ENCODE data around the gene RHOBTB3. TPM values are rescaled to one million over a fixed set of nuclear protein-coding genes. Genes with fewer than 3 reads are reported as not detected.

The RHOBTB3 gene
- total RNA-seq, 3 donors from 2014 or later: 82.8 to 205 (median 109) TPM

- intact Hi-C loops (cut with DNase I; ENCODE audit: low total_unique reads): loop anchor here (5.0 kb wide), 1 partner anchor 64 kb away; no protein-coding TSS in a partner anchor
- no peak for TF ChIP-seq POLR2A (IDR thresholded peaks at IDR 0.05)
- TF ChIP-seq POLR2AphosphoS5 (IDR thresholded peaks at IDR 0.05): no peak
- no peak for TF ChIP-seq CTCF (IDR thresholded peaks at IDR 0.05)
- H3K4me1 ChIP-seq: no peaks in the 10 kb centered on the region
- no peaks in the 10 kb centered on the region for H3K36me3 ChIP-seq
- no peak overlapping the region for H3K27ac ChIP-seq
- no peak for DNase-seq (ENCODE audit: low spot score in 2 of 2)
- no peak overlapping the region for H3K4me3 ChIP-seq
- no peaks in the 10 kb centered on the region for H3K27me3 ChIP-seq
- H3K9me3 ChIP-seq: no peaks in the 10 kb centered on the region
These were observed 52.5 kb downstream of the RHOBTB3 start for GRCh38 chr5:95783661-95784060.

DNA sequence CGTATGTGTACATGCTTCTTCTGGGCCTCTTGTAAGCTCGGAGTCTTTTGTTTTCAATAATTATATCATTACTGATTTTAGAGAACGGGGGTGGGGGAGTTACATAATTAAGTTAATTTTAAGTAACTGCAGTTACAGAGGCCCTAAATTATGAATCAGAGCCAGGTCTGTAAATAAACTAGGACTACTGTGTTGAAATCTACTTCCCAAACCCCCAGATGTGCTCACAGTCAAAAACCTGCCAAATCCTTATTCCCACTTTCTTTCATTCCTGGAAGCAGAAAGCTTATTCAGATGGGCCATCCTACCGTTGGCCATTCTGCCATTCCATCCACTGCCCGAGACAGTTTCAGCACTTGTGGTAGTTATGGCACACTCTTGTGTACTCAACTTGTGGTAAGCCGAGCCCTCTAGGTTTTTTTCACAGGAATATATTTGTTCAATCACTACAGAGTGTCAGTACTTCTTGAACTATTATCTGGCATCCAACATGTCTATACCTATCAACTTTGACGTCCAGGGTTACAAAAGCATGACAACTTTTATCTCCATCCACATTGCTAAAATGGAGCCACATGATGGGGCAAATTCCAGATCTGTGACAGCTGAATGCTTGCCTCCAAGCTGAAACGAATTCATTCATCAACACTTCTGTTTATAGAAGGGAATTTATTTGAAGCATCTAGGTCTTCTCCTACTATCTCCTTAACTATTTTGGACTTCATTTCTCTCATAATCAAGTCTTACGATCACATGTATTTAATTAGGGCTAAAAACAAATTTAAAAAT is 53.6 kb downstream of the RHOBTB3 start:
- Histone ChIP-seq H3K9me3 (no peaks in the 10 kb centered on the region), H3K27ac (no peak overlapping the region), H3K27me3 (no peaks in the 10 kb centered on the region), H3K36me3 (no peaks in the 10 kb centered on the region), H3K4me1 (no peaks in the 10 kb centered on the region), H3K4me3 (no peak overlapping the region)
- intact Hi-C loops (cut with DNase I; ENCODE audit: low total_unique reads): loop anchor here (5.0 kb wide), 1 partner anchor 63 kb away; no protein-coding TSS in a partner anchor
- no peak for TF ChIP-seq CTCF (IDR thresholded peaks at IDR 0.05)
- TF ChIP-seq POLR2A (IDR thresholded peaks at IDR 0.05): no peak
- TF ChIP-seq POLR2AphosphoS5 (IDR thresholded peaks at IDR 0.05): no peak
- no peak for DNase-seq (ENCODE audit: low spot score in 2 of 2)

DNA sequence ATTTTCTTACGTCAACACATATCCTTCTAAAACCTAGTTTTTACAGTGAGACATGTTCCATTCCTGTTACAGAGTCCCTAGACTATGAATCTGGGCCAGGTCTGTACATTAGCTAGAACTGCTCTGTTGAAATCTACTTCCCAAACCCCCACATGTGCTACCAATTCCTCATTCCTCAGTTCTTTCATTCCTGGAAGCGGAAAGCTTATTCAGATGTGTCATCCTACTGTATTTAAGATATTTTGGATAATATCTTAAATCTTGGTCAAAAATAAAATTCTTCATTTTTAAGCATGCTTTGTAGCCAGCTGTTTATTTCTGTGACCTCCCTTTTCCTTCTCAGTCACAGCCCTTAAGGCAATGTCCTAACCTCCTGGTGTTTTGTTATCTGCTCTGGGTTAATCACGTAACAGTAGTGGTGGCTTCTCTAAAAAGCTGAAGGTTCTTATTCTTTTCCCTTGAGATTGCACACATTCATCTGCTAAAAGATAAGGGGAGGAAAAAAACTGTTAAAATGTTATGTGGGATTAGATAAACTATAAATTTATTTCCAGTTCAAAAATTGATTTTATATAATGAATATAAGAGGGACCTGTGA is 55.8 kb downstream of the RHOBTB3 start:
- Histone ChIP-seq H3K4me1 (no peaks in the 10 kb centered on the region), H3K27ac (no peak overlapping the region), H3K36me3 (no peaks in the 10 kb centered on the region), H3K4me3 (no peak overlapping the region), H3K27me3 (no peaks in the 10 kb centered on the region), H3K9me3 (no peaks in the 10 kb centered on the region)
- TF ChIP-seq POLR2AphosphoS5 (IDR thresholded peaks at IDR 0.05) (no peak), POLR2A (IDR thresholded peaks at IDR 0.05) (no peak), CTCF (IDR thresholded peaks at IDR 0.05) (no peak)
- intact Hi-C loops (cut with DNase I; ENCODE audit: low total_unique reads): no loop called here
- no peak for DNase-seq (ENCODE audit: low spot score in 2 of 2)

DNA sequence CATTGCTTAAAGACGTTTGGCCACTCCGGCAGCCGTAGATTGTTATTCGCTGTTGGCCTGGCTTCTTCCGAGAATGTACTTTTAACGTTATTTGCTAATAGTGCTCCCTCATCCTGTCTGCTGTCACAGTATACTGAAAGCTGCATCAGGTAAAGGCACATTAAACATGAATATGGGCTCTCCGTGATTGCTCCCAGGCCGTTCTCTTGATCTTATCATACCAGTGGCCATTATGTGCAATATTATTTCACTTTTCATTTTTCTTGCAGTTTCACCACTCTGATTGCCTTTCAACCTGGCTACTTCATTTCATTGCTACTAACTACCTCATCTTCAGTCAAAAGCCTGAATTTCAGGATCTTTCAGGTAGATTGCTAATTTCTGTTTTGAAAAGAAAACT is 57.4 kb downstream of the RHOBTB3 start:
- H3K9me3 ChIP-seq: no peaks in the 10 kb centered on the region
- no peak for DNase-seq (ENCODE audit: low spot score in 2 of 2)
- H3K36me3 ChIP-seq: no peaks in the 10 kb centered on the region
- no peak overlapping the region for H3K27ac ChIP-seq
- no peak overlapping the region for H3K4me3 ChIP-seq
- intact Hi-C loops (cut with DNase I; ENCODE audit: low total_unique reads): no loop called here
- H3K27me3 ChIP-seq: no peaks in the 10 kb centered on the region
- no peak for TF ChIP-seq POLR2A (IDR thresholded peaks at IDR 0.05)
- TF ChIP-seq CTCF (IDR thresholded peaks at IDR 0.05): no peak
- no peak for TF ChIP-seq POLR2AphosphoS5 (IDR thresholded peaks at IDR 0.05)
- no peaks in the 10 kb centered on the region for H3K4me1 ChIP-seq

GRCh38 chr5:95791751-95792150 is 60.6 kb downstream of the RHOBTB3 start:
- no peak overlapping the region for H3K4me3 ChIP-seq

More at GRCh38 chr5:95791751-95792150, 60.6 kb downstream of the RHOBTB3 start:
- TF ChIP-seq POLR2A (IDR thresholded peaks at IDR 0.05) (no peak), CTCF (IDR thresholded peaks at IDR 0.05) (no peak), POLR2AphosphoS5 (IDR thresholded peaks at IDR 0.05) (no peak)
- intact Hi-C loops (cut with DNase I; ENCODE audit: low total_unique reads): no loop called here
- no peak overlapping the region for H3K27ac ChIP-seq
- no peaks in the 10 kb centered on the region for H3K36me3 ChIP-seq
- H3K9me3 ChIP-seq: no peaks in the 10 kb centered on the region
- DNase-seq (ENCODE audit: low spot score in 2 of 2): no peak
- H3K27me3 ChIP-seq: no peaks in the 10 kb centered on the region
- H3K4me1 ChIP-seq: no peaks in the 10 kb centered on the region

Data from breast epithelium (tissue), 4 donors.